HEK293T (cell line): ENCODE measurements around the gene GRK4.

Source experiments
- CTCF ChIA-PET: fragments of 350-600 bp; formaldehyde crosslinking; extraction: SDS; loops from one replicate; lab custom pipeline; 2021; ENCODE audit warnings: antibody characterized with exemption, inconsistent platforms; lab: Yijun Ruan, JAX
- POLR2A ChIA-PET: fragments of 350-600 bp; formaldehyde crosslinking; extraction: SDS; loops from one replicate; lab custom pipeline; 2020; ENCODE audit warnings: antibody characterized with exemption, inconsistent platforms; lab: Yijun Ruan, JAX
- DNase-seq: peaks from one replicate; pipeline ENCODE4 v3.0.0; 2012; ENCODE audit warnings: mixed read lengths; ENCODE audit errors: extremely low spot score
- ARNT ChIP-seq: fragments of 450-650 bp; IDR thresholded peaks from 2 replicates; pipeline ENCODE4 v1.6.1; 2017; ENCODE audit warnings: mild to moderate bottlenecking
- BHLHE40 ChIP-seq: fragments of 450-650 bp; IDR thresholded peaks from 2 replicates; pipeline ENCODE4 v1.6.1; 2016; ENCODE audit warnings: mild to moderate bottlenecking, moderate library complexity, borderline replicate concordance
- CTBP1 ChIP-seq: fragments of 450-650 bp; IDR thresholded peaks from 2 replicates; pipeline ENCODE4 v1.6.1; 2016; ENCODE audit warnings: borderline replicate concordance
- ELF4 ChIP-seq: fragments of 450-650 bp; IDR thresholded peaks from 2 replicates; pipeline ENCODE4 v1.6.1; 2017; ENCODE audit warnings: antibody characterized with exemption
- FOXA1 ChIP-seq: fragments of 450-650 bp; IDR thresholded peaks from 2 replicates; pipeline ENCODE4 v1.6.1; 2016; ENCODE audit warnings: mild to moderate bottlenecking
- FOXK2 ChIP-seq: fragments of 450-650 bp; IDR thresholded peaks from 2 replicates; pipeline ENCODE4 v1.6.1; 2016; ENCODE audit warnings: mild to moderate bottlenecking
- FOXM1 ChIP-seq: fragments of 450-650 bp; IDR thresholded peaks from 2 replicates; pipeline ENCODE4 v1.6.1; 2017; ENCODE audit warnings: mild to moderate bottlenecking, borderline replicate concordance
- HDGF ChIP-seq: fragments of 450-650 bp; IDR thresholded peaks from 2 replicates; pipeline ENCODE4 v1.6.1; 2017; ENCODE audit warnings: antibody characterized with exemption, borderline replicate concordance
- L3MBTL2 ChIP-seq: fragments of 450-650 bp; conservative IDR thresholded peaks from 2 replicates; pipeline ENCODE4 v1.6.1; 2016; ENCODE audit warnings: mild to moderate bottlenecking
- LEF1 ChIP-seq: fragments of 450-650 bp; IDR thresholded peaks from 2 replicates; pipeline ENCODE4 v1.6.1; 2017; ENCODE audit warnings: mild to moderate bottlenecking, borderline replicate concordance
- NFRKB ChIP-seq: fragments of 450-650 bp; IDR thresholded peaks from 2 replicates; pipeline ENCODE4 v1.6.1; 2016; ENCODE audit warnings: mild to moderate bottlenecking, moderate library complexity
- PKNOX1 ChIP-seq: fragments of 450-650 bp; IDR thresholded peaks from 2 replicates; pipeline ENCODE4 v1.6.1; 2016
- SP1 ChIP-seq: fragments of 450-650 bp; IDR thresholded peaks from 2 replicates; pipeline ENCODE4 v1.6.1; 2017
- SUZ12 ChIP-seq: fragments of 450-650 bp; IDR thresholded peaks from 2 replicates; pipeline ENCODE4 v1.6.1; 2016; ENCODE audit warnings: mild to moderate bottlenecking
- TARDBP ChIP-seq: fragments of 450-650 bp; IDR thresholded peaks from 2 replicates; pipeline ENCODE4 v1.6.1; 2016
- ZNF384 ChIP-seq: fragments of 450-650 bp; IDR thresholded peaks from 2 replicates; pipeline ENCODE4 v1.6.1; 2016

The GRK4 gene

GRCh38 chr4:2961811-2962441, 1.4 kb upstream of the GRK4 start:
- DNase-seq, result no peak
- TF ChIP-seq ZNF384, result no peak
- no peak for TF ChIP-seq ARNT
- TF ChIP-seq BHLHE40, result no peak
- TF ChIP-seq FOXA1, result no peak
- no peak for TF ChIP-seq SP1
- no peak for TF ChIP-seq TARDBP
- no peak for TF ChIP-seq HDGF
- TF ChIP-seq CTBP1, result no peak
- TF ChIP-seq PKNOX1, result no peak
- TF ChIP-seq ELF4, result no peak
- no peak for TF ChIP-seq NFRKB
- TF ChIP-seq L3MBTL2, result no peak
- TF ChIP-seq FOXM1, result no peak
- no peak for TF ChIP-seq SUZ12
- no peak for TF ChIP-seq LEF1
- CTCF ChIA-PET, result interaction anchor here (0.5 to 1.7 kb wide), 3 partner anchors 10 to 209 kb away, joined by 4 read pairs; no protein-coding TSS in a partner anchor
- POLR2A ChIA-PET, result interaction anchor here (0.7 to 4.5 kb wide), 8 partner anchors 8 to 493 kb away, joined by 3 to 34 read pairs (median 5); partner anchors contain the start of genes ADD1 and RNF4

- ChIA-PET POLR2A (interaction anchor here (0.6 to 4.5 kb wide), 18 partner anchors 9 to 494 kb away, joined by 3 to 34 read pairs (median 4); partner anchors contain the start of genes ADD1, RNF4 and TNIP2), CTCF (interaction anchor here (0.6 to 2.2 kb wide), 4 partner anchors 11 to 124 kb away, joined by 3 to 10 read pairs (median 4); no protein-coding TSS in a partner anchor)
- peak; percentile 48 for DNase-seq
- no peak for TF ChIP-seq TARDBP
- no peak for TF ChIP-seq ZNF384
- TF ChIP-seq FOXA1, result no peak
- no peak for TF ChIP-seq FOXK2
- no peak for TF ChIP-seq ELF4
- TF ChIP-seq PKNOX1, result no peak
- peak; percentile 37; the same call in 1 of the 2 replicates for TF ChIP-seq LEF1
- TF ChIP-seq HDGF, result peak; percentile 80; the same call in 1 of the 2 replicates
Observed at GRCh38 chr4:2962614-2963174, 677 bp upstream of the GRK4 start.

DNA sequence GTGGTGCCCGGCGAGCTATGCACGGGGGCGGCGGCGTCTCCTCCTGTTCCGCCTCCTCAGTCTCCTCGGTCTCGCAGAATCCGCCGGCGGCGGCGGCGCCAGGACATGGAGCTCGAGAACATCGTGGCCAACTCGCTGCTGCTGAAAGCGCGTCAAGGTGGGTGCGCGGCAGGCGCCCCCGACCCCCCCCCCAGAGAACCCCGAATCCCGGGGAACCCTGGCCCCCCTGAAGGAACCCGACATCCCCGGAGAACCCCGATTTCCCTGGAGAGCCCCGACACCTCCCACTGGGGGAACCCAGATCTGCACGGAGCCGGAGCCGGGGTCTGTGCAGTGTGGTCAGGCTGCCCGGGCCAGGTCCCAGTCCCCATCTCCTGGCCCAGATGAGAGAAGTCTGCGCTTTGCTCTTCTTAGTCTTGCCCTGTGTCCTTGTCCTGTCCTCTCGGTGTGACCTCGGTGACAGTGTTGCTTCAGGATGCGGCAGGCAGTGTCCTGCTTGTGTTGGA, 648 bp downstream of the GRK4 start:
- DNase-seq, result no peak
- ChIA-PET POLR2A (interaction anchor here (0.6 to 4.5 kb wide), 18 partner anchors 10 to 722 kb away, joined by 3 to 34 read pairs (median 5); partner anchors contain the start of genes ADD1, HAUS3, POLN and RNF4), CTCF (interaction anchor here (0.9 to 2.2 kb wide), 3 partner anchors 11 to 15 kb away, joined by 3 to 10 read pairs (median 3); no protein-coding TSS in a partner anchor)
- TF ChIP-seq CTBP1 (no peak), ELF4 (no peak), FOXM1 (no peak), PKNOX1 (no peak), TARDBP (no peak), HDGF (no peak), ZNF384 (no peak), SP1 (no peak), LEF1 (no peak), L3MBTL2 (no peak), SUZ12 (no peak), ARNT (no peak)

DNA sequence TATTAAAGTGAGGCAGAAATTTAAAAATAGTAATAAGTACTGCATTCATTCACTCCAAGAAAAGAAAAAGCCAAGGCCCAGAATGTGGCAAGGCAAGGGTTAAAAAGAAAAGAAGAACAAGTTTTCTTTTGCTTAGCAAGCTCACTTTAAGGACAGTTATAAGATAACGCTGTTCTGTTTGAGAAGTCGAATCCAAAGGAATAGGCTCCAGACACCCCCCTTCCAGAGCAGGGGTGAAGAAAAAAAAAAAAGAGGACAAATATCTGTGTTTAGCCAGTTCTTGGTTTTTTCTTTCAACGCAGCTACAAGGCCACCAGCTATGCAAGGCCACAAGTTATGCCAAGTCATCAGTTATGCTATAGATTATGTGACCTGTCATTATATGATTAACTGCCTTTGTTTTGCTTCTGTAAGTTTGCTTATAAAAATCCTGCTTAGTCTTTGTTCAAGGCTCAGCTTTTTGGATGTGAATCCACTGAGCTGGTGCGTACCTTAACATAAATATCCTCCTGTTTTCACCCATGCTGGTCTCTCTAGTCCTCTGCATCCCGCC, 1.4 kb downstream of the GRK4 start:
- CTCF ChIA-PET, result interaction anchor here (0.6 to 2.2 kb wide), 2 partner anchors 14 to 28 kb away, joined by 6 to 10 read pairs; no protein-coding TSS in a partner anchor
- POLR2A ChIA-PET, result interaction anchor here (4.5 kb wide), 1 partner anchor 28 kb away, joined by 34 read pairs; no protein-coding TSS in a partner anchor
- TF ChIP-seq FOXA1 (no peak), PKNOX1 (peak; percentile 70)
- DNase-seq, result no peak

DNA sequence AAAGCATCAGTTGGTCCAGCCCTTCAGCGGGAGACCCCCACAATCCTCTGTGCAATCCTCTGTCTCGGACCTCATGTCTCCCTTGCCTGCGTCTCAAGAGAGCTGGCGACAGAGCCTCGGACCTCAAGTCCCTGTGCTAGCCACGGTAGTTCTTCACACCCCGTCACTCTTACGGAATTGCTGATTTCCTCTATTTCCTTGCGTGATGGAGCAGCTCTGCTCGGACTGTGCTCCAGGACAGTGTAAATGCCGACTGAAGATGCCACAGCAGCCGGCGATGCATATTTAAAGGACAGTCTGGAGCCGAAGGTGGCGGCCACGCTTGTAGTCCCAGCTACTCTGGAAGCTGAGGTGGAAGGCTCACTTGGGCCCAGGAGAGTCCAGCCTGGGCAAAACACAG, 1.9 kb downstream of the GRK4 start:
- DNase-seq, result no peak
- POLR2A ChIA-PET, result interaction anchor here (4.5 kb wide), 1 partner anchor 29 kb away, joined by 34 read pairs; no protein-coding TSS in a partner anchor
- TF ChIP-seq ELF4 (no peak), CTBP1 (no peak), NFRKB (no peak), ZNF384 (no peak), TARDBP (no peak), FOXM1 (no peak), LEF1 (no peak), FOXA1 (no peak), SP1 (no peak), SUZ12 (no peak), BHLHE40 (no peak), ARNT (no peak), PKNOX1 (no peak), FOXK2 (no peak), HDGF (no peak), L3MBTL2 (no peak)

More for the DNA sequence above, 1.9 kb downstream of the GRK4 start:
- CTCF ChIA-PET, result interaction anchor here (0.6 to 2.2 kb wide), 2 partner anchors 13 to 28 kb away, joined by 6 to 10 read pairs; no protein-coding TSS in a partner anchor
